ENCODE results near the gene FYCO1. TPM values are rescaled to one million over a fixed set of nuclear protein-coding genes. Genes with fewer than 3 reads are reported as not detected.

Gene FYCO1
- polyA plus RNA-seq, 3 donors = 0.59 to 5.0 (median 1.3) TPM

DNA sequence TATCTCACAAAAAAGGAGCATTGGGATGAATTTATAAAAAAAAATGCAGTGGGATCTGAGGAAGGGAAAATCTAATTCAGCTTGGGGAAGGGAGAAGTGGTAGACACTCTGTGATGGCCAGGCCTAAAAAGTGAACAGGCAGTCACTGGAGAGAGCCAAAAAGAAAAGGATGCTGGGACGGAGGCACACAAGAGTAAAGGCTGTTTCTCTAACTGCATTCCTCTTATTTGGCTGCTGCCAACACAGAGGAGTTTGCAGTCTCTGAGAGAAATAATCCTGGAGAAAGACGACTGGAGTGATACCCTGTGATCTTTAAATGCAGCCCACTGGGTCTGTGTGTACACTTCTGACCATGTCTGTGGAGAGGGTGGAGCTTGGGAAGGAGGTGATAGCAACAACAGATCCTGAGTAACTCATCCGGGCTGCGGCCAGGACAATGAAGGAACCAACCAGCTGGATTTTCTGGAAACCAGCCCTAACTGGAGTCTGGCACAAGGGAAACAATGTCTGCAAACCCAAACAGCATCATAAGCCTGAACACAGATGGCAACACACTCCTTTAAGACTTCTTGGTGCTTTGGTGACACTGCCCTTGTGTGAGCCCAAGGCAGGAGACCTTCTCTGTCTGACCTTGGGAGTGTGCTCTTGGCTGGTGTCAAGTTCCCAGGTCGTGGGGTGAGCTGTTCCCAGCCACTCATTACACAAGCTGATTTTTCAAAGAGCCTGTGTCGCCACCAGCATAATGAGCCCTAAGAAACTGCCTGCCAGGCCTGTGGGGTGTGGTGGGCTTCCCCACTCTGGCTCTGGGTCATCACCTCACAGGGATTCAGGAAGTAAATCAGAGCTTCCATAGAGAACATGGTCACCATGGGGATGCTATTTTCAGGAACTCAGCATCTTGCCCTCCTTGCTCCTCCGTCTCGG lies 8.0 kb downstream of the FYCO1 start:
- no peak overlapping the region for H3K4me2 ChIP-seq (replicated peaks; ENCODE audit: extremely low read depth, low read length, poor library complexity, severe bottlenecking)
- H2AFZ ChIP-seq (ENCODE audit: insufficient read depth, low read depth, low read length, poor library complexity, severe bottlenecking) = no peak overlapping the region
- 74% methylated on average over 5 of the region's 8 CpGs for WGBS (ENCODE audit: insufficient coverage)
- H3K27me3 ChIP-seq (ENCODE audit: control insufficient read depth in 2 of 2, insufficient read depth in 2 of 2, low read length in 2 of 2) = no peaks in the 10 kb centered on the region
- TF ChIP-seq CTCF (IDR thresholded peaks at IDR 0.05) = no peak
- intact Hi-C loops (cut with micrococcal nuclease) = no loop called here
- peaks cover 64% of the 10 kb centered on the region for H4K20me1 ChIP-seq (ENCODE audit: insufficient read depth, low read length)
- H3K27ac Mint-ChIP-seq = peak overlapping the region; percentile 33 to 86 (median 72)
- H3K27ac ChIP-seq (ENCODE audit: low read depth in 1 of 2, low read length in 2 of 2) = peak overlapping the region; percentile 3 to 39
- peaks cover 46% of the 10 kb centered on the region for H3K4me1 Mint-ChIP-seq
- peak; percentile 43 to 83 (median 51) for DNase-seq
- peaks cover 58 to 62% of the 10 kb centered on the region in 2 donors for H3K36me3 Mint-ChIP-seq
- no peak overlapping the region for H3K4me3 ChIP-seq (replicated peaks in 1 of 3; ENCODE audit: low read depth in 2 of 3, low read length in 3 of 3)
- H3K9me3 ChIP-seq (replicated peaks in 1 of 2; ENCODE audit: control insufficient read depth in 1 of 2, insufficient read depth in 1 of 2, low read length in 2 of 2) = no peaks in the 10 kb centered on the region
- peaks cover 24 to 34% of the 10 kb centered on the region in 2 donors for H3K36me3 ChIP-seq (replicated peaks in 1 of 2; ENCODE audit: control insufficient read depth in 1 of 2, insufficient read depth in 2 of 2, low read length in 2 of 2)
- H3K9ac ChIP-seq (ENCODE audit: insufficient read depth, low read length, poor library complexity, severe bottlenecking) = no peak overlapping the region
- H3K4me1 ChIP-seq (ENCODE audit: control insufficient read depth in 1 of 2, insufficient read depth in 2 of 2, low read length in 2 of 2) = peaks cover 22 to 36% of the 10 kb centered on the region in 2 donors
- no peaks in the 10 kb centered on the region for H3K9me3 Mint-ChIP-seq
- peaks cover 0 to 5% (median 0%) of the 10 kb centered on the region in 3 donors for H3K27me3 Mint-ChIP-seq (ENCODE audit: low read depth in 3 of 3)
- peaks cover 55% of the 10 kb centered on the region for H3K79me2 ChIP-seq (ENCODE audit: insufficient read depth, low read length)
- H3K4me3 Mint-ChIP-seq = no peak overlapping the region

DNA sequence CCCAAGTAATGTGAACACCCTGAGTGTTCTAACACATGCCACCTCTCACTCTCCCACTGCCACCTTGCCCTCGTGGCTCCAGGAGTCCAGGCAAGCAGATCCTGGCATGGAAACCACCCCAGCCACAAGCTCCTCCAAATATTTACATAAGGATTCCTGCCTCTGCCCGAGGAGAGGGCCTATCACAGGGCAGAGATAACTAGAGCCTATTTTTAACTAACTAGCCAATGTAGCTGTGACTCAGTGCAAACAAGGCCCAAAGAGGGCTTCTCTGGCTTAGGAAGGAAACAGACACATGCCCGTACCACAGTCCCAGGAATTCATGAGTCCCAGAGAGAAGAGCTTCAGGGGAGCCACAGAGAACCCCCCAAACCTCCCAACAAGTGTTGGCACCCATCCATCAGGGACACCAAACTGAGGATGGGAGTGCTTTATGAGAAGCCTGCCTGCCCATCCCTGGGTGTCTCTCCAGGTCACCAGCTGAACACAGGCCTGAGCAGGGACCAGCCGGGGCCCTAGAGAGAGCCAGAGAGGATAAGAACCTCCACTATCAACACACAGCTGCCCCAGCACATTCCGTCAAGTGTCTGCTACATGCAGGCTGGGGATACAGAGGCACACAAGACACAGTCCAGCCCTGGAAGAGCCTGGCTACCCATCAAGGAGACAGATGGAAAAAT lies 9.2 kb downstream of the FYCO1 start:
- WGBS (ENCODE audit: insufficient coverage) = 96% methylated on average over 3 of the region's 5 CpGs
- H3K9me3 Mint-ChIP-seq = no peaks in the 10 kb centered on the region
- Histone ChIP-seq H3K27me3 (ENCODE audit: control insufficient read depth in 2 of 2, insufficient read depth in 2 of 2, low read length in 2 of 2) (no peaks in the 10 kb centered on the region), H3K9me3 (replicated peaks in 1 of 2; ENCODE audit: control insufficient read depth in 1 of 2, insufficient read depth in 1 of 2, low read length in 2 of 2) (no peaks in the 10 kb centered on the region), H3K79me2 (ENCODE audit: insufficient read depth, low read length) (peaks cover 43% of the 10 kb centered on the region), H3K9ac (ENCODE audit: insufficient read depth, low read length, poor library complexity, severe bottlenecking) (no peak overlapping the region), H3K4me2 (replicated peaks; ENCODE audit: extremely low read depth, low read length, poor library complexity, severe bottlenecking) (no peak overlapping the region), H3K36me3 (replicated peaks in 1 of 2; ENCODE audit: control insufficient read depth in 1 of 2, insufficient read depth in 2 of 2, low read length in 2 of 2) (peaks cover 36 to 46% of the 10 kb centered on the region in 2 donors), H2AFZ (ENCODE audit: insufficient read depth, low read depth, low read length, poor library complexity, severe bottlenecking) (no peak overlapping the region), H3K4me1 (ENCODE audit: control insufficient read depth in 1 of 2, insufficient read depth in 2 of 2, low read length in 2 of 2) (peaks cover 10 to 24% of the 10 kb centered on the region in 2 donors), H4K20me1 (ENCODE audit: insufficient read depth, low read length) (peaks cover 57% of the 10 kb centered on the region), H3K27ac (ENCODE audit: low read depth in 1 of 2, low read length in 2 of 2) (no peak overlapping the region), H3K4me3 (replicated peaks in 1 of 3; ENCODE audit: low read depth in 2 of 3, low read length in 3 of 3) (no peak overlapping the region)
- intact Hi-C loops (cut with micrococcal nuclease) = no loop called here
- H3K4me1 Mint-ChIP-seq = peaks cover 35% of the 10 kb centered on the region
- peaks cover 0 to 5% (median 0%) of the 10 kb centered on the region in 3 donors for H3K27me3 Mint-ChIP-seq (ENCODE audit: low read depth in 3 of 3)
- no peak overlapping the region for H3K4me3 Mint-ChIP-seq
- DNase-seq = no peak
- peak overlapping the region in 2 of 7 donors; percentile 4 to 32 for H3K27ac Mint-ChIP-seq
- no peak for TF ChIP-seq CTCF (IDR thresholded peaks at IDR 0.05)
- peaks cover 62 to 69% of the 10 kb centered on the region in 2 donors for H3K36me3 Mint-ChIP-seq
